Hepatocyte (in vitro differentiated cells): Measurements from ENCODE around the gene RALA. TPM values are rescaled to one million over a fixed set of nuclear protein-coding genes. Genes with fewer than 3 reads are reported as not detected.
A peak's percentile ranks its signal among the peaks of the same experiment; 100 is the strongest.

ENCODE experiments used
- DNase-seq: peaks from one replicate; pipeline ENCODE4 v3.0.0-alpha.2; 2016; ENCODE audit warnings: low spot score
- H2AFZ ChIP-seq: fragments of 200-600 bp; sonication (generic); 2 replicates; pipeline ENCODE4 v1.6.0; 2016; ENCODE audit warnings: antibody characterized with exemption, mild to moderate bottlenecking
- H3K27ac ChIP-seq: fragments of 200-600 bp; sonication (generic); 2 replicates; pipeline ENCODE4 v1.5.1; 2016; ENCODE audit warnings: mild to moderate bottlenecking
- H3K27me3 ChIP-seq: fragments of 200-600 bp; sonication (generic); 2 replicates; pipeline ENCODE4 v1.6.1; 2016
- H3K36me3 ChIP-seq: fragments of 200-600 bp; sonication (generic); replicated peaks from 2 replicates; pipeline ENCODE4 v1.5.1; 2016; ENCODE audit warnings: low read depth; ENCODE audit not compliant: insufficient read depth
- H3K4me1 ChIP-seq: fragments of 200-600 bp; sonication (generic); 2 replicates; pipeline ENCODE4 v1.5.1; 2016; ENCODE audit warnings: mild to moderate bottlenecking, moderate library complexity; ENCODE audit not compliant: insufficient read depth
- H3K4me2 ChIP-seq: fragments of 200-600 bp; sonication (generic); 2 replicates; pipeline ENCODE4 v1.6.0; 2016
- H3K4me3 ChIP-seq: fragments of 200-600 bp; sonication (generic); 2 replicates; pipeline ENCODE4 v1.5.1; 2016; ENCODE audit warnings: mild to moderate bottlenecking
- H3K79me2 ChIP-seq: fragments of 200-600 bp; sonication (generic); 2 replicates; pipeline ENCODE4 v1.6.0; 2017; ENCODE audit warnings: mild to moderate bottlenecking
- H3K9me2 ChIP-seq: fragments of 200-600 bp; sonication (generic); replicated peaks from 2 replicates; pipeline ENCODE4 v1.6.0; 2017; ENCODE audit warnings: mild to moderate bottlenecking; ENCODE audit not compliant: insufficient read depth
- H3K9me3 ChIP-seq: fragments of 200-600 bp; sonication (generic); 2 replicates; pipeline ENCODE4 v1.5.1; 2016; ENCODE audit warnings: low read depth, mild to moderate bottlenecking
- H4K20me1 ChIP-seq: fragments of 200-600 bp; sonication (generic); 2 replicates; pipeline ENCODE4 v1.6.0; 2016; ENCODE audit warnings: mild to moderate bottlenecking; ENCODE audit not compliant: insufficient read depth, poor library complexity, severe bottlenecking
- CTCF ChIP-seq: fragments of 200-600 bp; sonication (generic); IDR thresholded peaks from 2 replicates; pipeline ENCODE4 v1.5.1; 2016; ENCODE audit warnings: antibody characterized with exemption, mild to moderate bottlenecking; ENCODE audit not compliant: poor library complexity
- EZH2 ChIP-seq: fragments of 200-600 bp; sonication (generic); IDR thresholded peaks from 2 replicates; pipeline ENCODE4 v1.6.1; 2016; ENCODE audit warnings: antibody characterized with exemption, mild to moderate bottlenecking, borderline replicate concordance
- EZH2phosphoT487 ChIP-seq: fragments of 200-600 bp; sonication (generic); IDR thresholded peaks from one replicate; pipeline ENCODE4 v1.6.1; 2018; ENCODE audit warnings: antibody characterized with exemption, mild to moderate bottlenecking, low read depth, moderate library complexity; ENCODE audit not compliant: unreplicated experiment, severe bottlenecking
- WGBS: methylation state at CpG from one replicate; pipeline ENCODE4 v1.1.6; 2016; ENCODE audit warnings: low lambda C conversion rate; ENCODE audit errors: missing lambda C conversion rate; 5-methylcytosine and 5-hydroxymethylcytosine counted together
- polyA plus RNA-seq: library from polyadenylated mRNA; unstranded; fragments of >200 nt; fragmentation: Nextera tagmentation; extraction: Ambion mirVana; gene quantifications from 2 replicates; pipeline ENCODE4 v1.2.1, GENCODE V29; 2016
- total RNA-seq: library from RNA; depleted of rRNA; stranded (reverse); fragments of >200 nt; gene quantifications from 2 replicates; pipeline ENCODE4 v1.2.3, GENCODE V29; 2014

The RALA gene
- total and polyA plus RNA-seq, 2 experiments from 2014 or later: 25.5 to 42.8 TPM

GRCh38 chr7:39614299-39614698, 9.1 kb upstream of the RALA start:
- H3K27ac ChIP-seq: no peak overlapping the region
- no peak overlapping the region for H3K4me2 ChIP-seq
- TF ChIP-seq EZH2 (no peak), CTCF (no peak), EZH2phosphoT487 (no peak)
- 100% methylated on average over 2 of the region's 2 CpGs for WGBS
- H4K20me1 ChIP-seq: no peaks in the 10 kb centered on the region
- no peaks in the 10 kb centered on the region for H3K27me3 ChIP-seq
- no peaks in the 10 kb centered on the region for H3K79me2 ChIP-seq
- H3K4me1 ChIP-seq: peaks cover 5% of the 10 kb centered on the region
- H2AFZ ChIP-seq: no peak overlapping the region
- no peaks in the 10 kb centered on the region for H3K36me3 ChIP-seq
- DNase-seq: no peak
- H3K4me3 ChIP-seq: no peak overlapping the region
- no peaks in the 10 kb centered on the region for H3K9me3 ChIP-seq
- H3K9me2 ChIP-seq: no peaks in the 10 kb centered on the region

GRCh38 chr7:39615350-39615975, 7.9 kb upstream of the RALA start:
- DNase-seq: no peak
- no peaks in the 10 kb centered on the region for H4K20me1 ChIP-seq
- H3K4me1 ChIP-seq: peaks cover 5% of the 10 kb centered on the region
- peak overlapping the region; percentile 33 for H3K27ac ChIP-seq
- no peaks in the 10 kb centered on the region for H3K27me3 ChIP-seq
- no peaks in the 10 kb centered on the region for H3K79me2 ChIP-seq
- TF ChIP-seq EZH2phosphoT487: no peak
- no peak for TF ChIP-seq CTCF
- no peak for TF ChIP-seq EZH2
- peak overlapping the region; percentile 8 for H3K4me2 ChIP-seq
- H2AFZ ChIP-seq: no peak overlapping the region
- H3K9me3 ChIP-seq: no peaks in the 10 kb centered on the region
- no peaks in the 10 kb centered on the region for H3K36me3 ChIP-seq
- no peak overlapping the region for H3K4me3 ChIP-seq
- no peaks in the 10 kb centered on the region for H3K9me2 ChIP-seq
- WGBS: 64% methylated on average over 1 of the region's 1 CpG

GRCh38 chr7:39616138-39616537, 7.2 kb upstream of the RALA start:
- Histone ChIP-seq H3K36me3 (no peaks in the 10 kb centered on the region), H3K4me3 (no peak overlapping the region), H3K79me2 (no peaks in the 10 kb centered on the region), H3K4me2 (peak overlapping the region; percentile 8), H3K27me3 (no peaks in the 10 kb centered on the region), H2AFZ (no peak overlapping the region), H3K9me3 (no peaks in the 10 kb centered on the region), H4K20me1 (no peaks in the 10 kb centered on the region), H3K27ac (peak overlapping the region; percentile 33), H3K9me2 (no peaks in the 10 kb centered on the region), H3K4me1 (peaks cover 5% of the 10 kb centered on the region)
- 40% methylated on average over 1 of the region's 1 CpG for WGBS
- TF ChIP-seq EZH2phosphoT487 (no peak), EZH2 (no peak), CTCF (no peak)
- no peak for DNase-seq

GRCh38 chr7:39617005-39617404, 6.4 kb upstream of the RALA start:
- TF ChIP-seq EZH2 (no peak), CTCF (no peak)
- Histone ChIP-seq H3K27me3 (no peaks in the 10 kb centered on the region), H3K9me3 (no peaks in the 10 kb centered on the region), H3K79me2 (peaks cover 5% of the 10 kb centered on the region), H4K20me1 (no peaks in the 10 kb centered on the region), H3K4me2 (no peak overlapping the region), H3K27ac (no peak overlapping the region), H3K4me1 (peaks cover 5% of the 10 kb centered on the region), H2AFZ (no peak overlapping the region), H3K4me3 (no peak overlapping the region), H3K9me2 (no peaks in the 10 kb centered on the region), H3K36me3 (no peaks in the 10 kb centered on the region)
- no peak for DNase-seq
